Tibial nerve (tissue), 4 donors: ENCODE measurements around the gene UNC80. TPM values are rescaled to one million over a fixed set of nuclear protein-coding genes. Genes with fewer than 3 reads are reported as not detected.
"Not testable (repeated sequence)": the region's sequence is repeated elsewhere in the genome, so short reads cannot be mapped to it uniquely, and the experiment has no call there.

Source experiments
- DNase-seq, 2 donors: peaks; one replicate each; pipeline ENCODE4 v3.0.0-alpha.2; 2019; ENCODE audit warnings: low spot score in 2 of 2
- H3K27ac ChIP-seq, 4 donors: fragments of 200-600 bp; sonication (generic) in 3 of 4; one replicate each; pipeline ENCODE4 v1.5.1; 2017 to 2019; ENCODE audit warnings: mild to moderate bottlenecking in 1 of 4
- H3K27me3 ChIP-seq, 2 donors: fragments of 200-600 bp; sonication (generic) in 1 of 2; one replicate each; pipeline versions ENCODE4 v1.5.1 to v1.6.0; 2017 to 2019
- H3K36me3 ChIP-seq, 3 donors: fragments of 200-600 bp; sonication (generic); one replicate each; pipeline ENCODE4 v1.5.1; 2018 to 2019
- H3K4me1 ChIP-seq, 4 donors: fragments of 200-600 bp; sonication (generic) in 3 of 4; one replicate each; pipeline ENCODE4 v1.5.1; 2017 to 2019
- H3K4me3 ChIP-seq, 4 donors: fragments of 200-600 bp; sonication (generic) in 3 of 4; one replicate each; pipeline ENCODE4 v1.5.1; 2017 to 2019; ENCODE audit warnings: mild to moderate bottlenecking in 1 of 4, moderate library complexity in 1 of 4
- H3K9me3 ChIP-seq, 4 donors: fragments of 200-600 bp; sonication (generic) in 3 of 4; one replicate each; pipeline ENCODE4 v1.5.1; 2017 to 2019
- CTCF ChIP-seq, 5 experiments: fragments of 200-600 bp in 3 of 5; fragments of 450-650 bp in 2 of 5; sonication (generic) in 3 of 5; IDR thresholded peaks; one replicate each; pipeline ENCODE4 v1.5.1; 2016 to 2019; ENCODE audit warnings: antibody characterized with exemption in 5 of 5, mild to moderate bottlenecking in 3 of 5, moderate library complexity in 2 of 5
- EP300 ChIP-seq, 2 donors: sonication (generic); formaldehyde crosslinking; IDR thresholded peaks; one replicate each; pipeline ENCODE4 v1.6.1; 2017; ENCODE audit warnings: antibody characterized with exemption in 2 of 2, mild to moderate bottlenecking in 1 of 2
- POLR2A ChIP-seq, 2 donors: fragments of 450-650 bp; IDR thresholded peaks; one replicate each; pipeline ENCODE4 v1.6.1; 2017; ENCODE audit warnings: antibody characterized with exemption in 2 of 2, mild to moderate bottlenecking in 2 of 2, moderate library complexity in 2 of 2
- WGBS, 2 donors: methylation state at CpG; one replicate each; pipeline ENCODE4 v1.1.5; 2018; 5-methylcytosine and 5-hydroxymethylcytosine counted together
- total RNA-seq, 4 donors: library from RNA; depleted of rRNA; stranded (reverse); fragments of >200 nt; gene quantifications; one replicate each; pipeline ENCODE4 v1.1.0, GENCODE V29; 2016

UNC80 gene
- total RNA-seq, 4 donors from 2014 or later: 0.22 to 0.30 TPM; not detected in 2

- no peaks in the 10 kb centered on the region for H3K4me1 ChIP-seq
- WGBS, 2 donors: 94 to 99% methylated on average over 5 of the region's 5 CpGs
- no peaks in the 10 kb centered on the region for H3K9me3 ChIP-seq
- TF ChIP-seq CTCF (IDR thresholded peaks at IDR 0.05) (no peak), POLR2A (IDR thresholded peaks at IDR 0.05) (no peak), EP300 (IDR thresholded peaks at IDR 0.05) (no peak)
- DNase-seq: no peak
- no peaks in the 10 kb centered on the region for H3K27me3 ChIP-seq
- H3K4me3 ChIP-seq: no peak overlapping the region
- no peak overlapping the region for H3K27ac ChIP-seq
- H3K36me3 ChIP-seq: no peaks in the 10 kb centered on the region
These were observed 15.8 kb downstream of the UNC80 start for GRCh38 chr2:209787416-209787815.

- no peak overlapping the region for H3K4me3 ChIP-seq
- H3K27ac ChIP-seq: no peak overlapping the region
- no peak for DNase-seq
- 68 to 71% methylated on average over 1 of the region's 1 CpG for WGBS, 2 donors
- H3K9me3 ChIP-seq: no peaks in the 10 kb centered on the region
- no peaks in the 10 kb centered on the region for H3K36me3 ChIP-seq
- no peaks in the 10 kb centered on the region for H3K4me1 ChIP-seq
- no peaks in the 10 kb centered on the region for H3K27me3 ChIP-seq
- TF ChIP-seq POLR2A (IDR thresholded peaks at IDR 0.05) (no peak), CTCF (IDR thresholded peaks at IDR 0.05) (no peak), EP300 (IDR thresholded peaks at IDR 0.05) (no peak)
These were observed 17.3 kb downstream of the UNC80 start for GRCh38 chr2:209788925-209789324.

DNA sequence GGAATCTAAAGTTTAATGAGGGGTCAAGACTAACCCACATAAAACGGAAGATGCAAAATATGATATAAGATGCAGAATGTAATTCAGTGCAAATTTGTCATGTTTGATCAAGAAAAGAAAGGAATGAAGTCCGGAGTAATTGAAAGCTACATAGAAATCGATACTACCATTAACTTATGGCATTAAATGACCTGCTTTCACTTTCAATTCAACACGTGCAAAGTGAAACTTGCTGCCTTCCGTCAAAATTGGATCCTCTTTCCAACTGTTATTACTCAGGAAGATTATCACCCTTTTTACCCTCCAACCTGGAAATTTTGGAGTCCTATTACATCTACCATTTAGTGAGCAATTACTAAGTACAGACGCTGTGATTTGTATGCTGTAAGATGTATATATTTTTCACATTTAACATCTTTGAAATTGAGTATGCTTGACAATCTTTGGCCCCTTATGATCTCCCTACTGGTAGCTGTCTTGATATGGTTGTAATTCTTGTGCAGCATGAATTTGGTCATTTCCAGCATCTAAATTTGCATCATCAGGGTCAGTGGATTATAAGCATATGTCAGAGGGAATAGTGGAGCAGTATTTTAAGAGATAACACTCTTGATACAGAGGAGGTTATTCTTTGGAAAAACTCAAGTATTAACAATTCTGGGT is 18.6 kb downstream of the UNC80 start:
- Histone ChIP-seq H3K27ac (no peak overlapping the region), H3K27me3 (no peaks in the 10 kb centered on the region), H3K9me3 (no peaks in the 10 kb centered on the region), H3K36me3 (no peaks in the 10 kb centered on the region), H3K4me1 (no peaks in the 10 kb centered on the region), H3K4me3 (peak overlapping the region in 1 of 4 donors; percentile 2)
- TF ChIP-seq EP300 (IDR thresholded peaks at IDR 0.05): no peak
- no peak for TF ChIP-seq POLR2A (IDR thresholded peaks at IDR 0.05)
- no peak for TF ChIP-seq CTCF (IDR thresholded peaks at IDR 0.05)
- no peak for DNase-seq
- 63 to 68% methylated on average over 6 of the region's 6 CpGs for WGBS, 2 donors

DNA sequence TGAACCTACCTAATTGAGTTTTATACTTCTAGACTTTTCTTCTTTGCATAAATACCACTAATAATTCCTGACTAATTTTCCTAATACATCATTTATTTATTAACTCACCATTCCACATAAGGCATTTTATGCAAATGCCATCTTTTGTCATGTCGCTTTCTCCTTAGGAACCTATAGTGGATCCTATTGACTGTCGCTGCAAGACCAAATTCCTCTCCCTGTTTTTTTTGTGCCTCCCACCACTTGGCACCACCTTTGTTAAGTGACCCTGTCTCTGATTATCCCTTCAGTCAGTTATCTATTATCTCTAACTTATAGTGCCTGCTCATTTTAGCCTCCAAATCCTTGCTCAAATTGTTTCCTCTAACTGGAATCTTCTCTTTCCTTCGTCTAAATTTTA is 19.5 kb downstream of the UNC80 start:
- no peak overlapping the region for H3K27ac ChIP-seq
- H3K4me3 ChIP-seq: no peak overlapping the region
- no peaks in the 10 kb centered on the region for H3K4me1 ChIP-seq
- WGBS, 2 donors: 91 to 93% methylated on average over 3 of the region's 3 CpGs
- TF ChIP-seq POLR2A (IDR thresholded peaks at IDR 0.05) (no peak), EP300 (IDR thresholded peaks at IDR 0.05) (no peak), CTCF (IDR thresholded peaks at IDR 0.05) (no peak)
- H3K9me3 ChIP-seq: no peaks in the 10 kb centered on the region
- H3K27me3 ChIP-seq: no peaks in the 10 kb centered on the region
- DNase-seq: no peak
- H3K36me3 ChIP-seq: no peaks in the 10 kb centered on the region

DNA sequence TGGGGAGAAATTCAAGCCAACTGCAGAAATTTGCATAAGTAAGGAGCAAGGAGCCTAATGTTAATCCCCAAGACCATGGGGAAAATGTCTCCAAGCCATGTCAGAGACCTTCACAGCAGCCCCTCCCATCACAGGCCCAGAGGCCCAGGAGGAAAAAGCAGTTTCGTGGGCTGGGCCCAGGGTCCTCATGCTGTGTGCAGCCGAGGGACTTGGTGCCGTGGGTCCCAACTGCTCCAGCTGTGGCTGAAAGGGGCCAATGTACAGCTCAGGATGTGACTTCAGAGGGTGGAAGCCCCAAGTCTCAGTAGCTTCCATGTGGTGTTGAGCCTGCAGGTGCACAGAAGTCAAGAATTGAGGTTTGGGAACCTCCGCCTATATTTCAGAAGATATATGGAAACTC is 23.8 kb downstream of the UNC80 start:
- not testable (repeated sequence) for H3K4me3 ChIP-seq, H3K9me3 ChIP-seq, H3K27me3 ChIP-seq, H3K27ac ChIP-seq, H3K36me3 ChIP-seq, DNase-seq, H3K4me1 ChIP-seq
- WGBS, 2 donors: 83 to 95% methylated on average over 4 of the region's 4 CpGs

DNA sequence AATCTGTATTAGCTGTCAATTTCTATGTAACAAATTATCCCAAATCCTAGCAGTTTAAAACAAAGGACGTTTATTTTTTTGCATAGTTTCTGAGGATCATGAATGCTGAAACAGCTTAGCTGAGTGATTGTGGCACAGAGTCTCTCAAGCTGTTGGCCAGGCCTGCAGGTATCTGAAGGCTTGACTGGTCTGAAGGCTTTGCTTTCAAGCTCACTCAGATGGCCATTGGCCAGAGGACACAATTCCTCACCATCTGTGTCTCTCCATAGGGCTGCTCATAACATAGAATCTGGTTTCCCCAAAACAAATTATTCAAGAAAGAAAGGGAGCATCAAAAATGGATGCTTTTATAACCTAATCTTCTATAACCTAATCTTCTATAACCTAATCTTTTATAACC is 33.7 kb downstream of the UNC80 start:
- H3K27ac ChIP-seq: no peak overlapping the region
- H3K4me3 ChIP-seq: no peak overlapping the region
- H3K4me1 ChIP-seq: no peaks in the 10 kb centered on the region
- no peaks in the 10 kb centered on the region for H3K9me3 ChIP-seq
- H3K27me3 ChIP-seq: no peaks in the 10 kb centered on the region
- WGBS, 2 donors: 56 to 60% methylated on average over 1 of the region's 1 CpG
- DNase-seq: no peak
- TF ChIP-seq POLR2A (IDR thresholded peaks at IDR 0.05): no peak
- no peak for TF ChIP-seq EP300 (IDR thresholded peaks at IDR 0.05)
- no peak for TF ChIP-seq CTCF (IDR thresholded peaks at IDR 0.05)
- H3K36me3 ChIP-seq: no peaks in the 10 kb centered on the region
